ENCODE measurements around the gene SLC25A27. TPM values are rescaled to one million over a fixed set of nuclear protein-coding genes. Genes with fewer than 3 reads are reported as not detected.

The SLC25A27 gene
- not detected for polyA plus RNA-seq (2012; ENCODE audit: low read depth, missing spikeins)

DNA sequence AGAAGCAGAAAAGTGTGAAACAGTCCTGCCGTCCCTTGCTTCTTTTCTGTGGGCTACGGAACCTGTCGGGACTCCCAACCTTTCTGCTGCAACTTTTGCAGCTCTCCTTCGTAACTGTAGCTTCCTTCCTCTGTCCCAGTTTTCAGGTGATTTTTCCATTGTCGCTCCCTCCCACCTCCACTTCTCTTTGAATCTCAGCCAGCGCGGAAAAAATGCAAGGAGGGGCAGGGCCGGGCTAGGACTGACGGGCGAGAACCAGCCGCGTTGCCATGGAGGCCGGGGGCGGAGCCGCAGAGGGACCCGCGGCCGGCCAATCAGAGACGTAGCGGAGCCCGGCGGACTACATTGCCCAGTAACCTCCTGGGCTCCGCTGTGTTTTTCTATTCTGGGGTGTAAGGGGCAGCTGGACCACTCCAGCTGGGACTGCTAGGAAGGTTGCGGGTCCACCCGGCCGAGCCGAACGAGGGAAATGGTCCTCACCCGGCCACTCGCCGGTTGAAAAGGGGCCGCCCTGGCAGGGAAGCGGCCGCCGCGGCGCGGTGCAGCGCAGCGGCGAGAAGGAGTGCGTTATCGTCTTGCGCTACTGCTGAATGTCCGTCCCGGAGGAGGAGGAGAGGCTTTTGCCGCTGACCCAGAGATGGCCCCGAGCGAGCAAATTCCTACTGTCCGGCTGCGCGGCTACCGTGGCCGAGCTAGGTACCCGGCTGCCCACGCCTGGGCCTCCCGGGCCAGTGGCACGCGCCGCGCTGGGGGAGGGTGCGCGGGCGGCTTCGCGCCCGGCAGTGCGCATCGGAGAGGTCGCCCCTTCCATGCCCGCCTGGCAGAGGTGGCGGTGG is at the start of gene SLC25A27, which contains the start of gene CYP39A1:
SLC25A27 (plus strand) TSS at position 373 of the 836 bp plus-strand sequence; CDS start at position 591, 218 bp downstream.
CYP39A1 (minus strand) TSS at position 216 of the 836 bp plus-strand sequence. CDS start 236 bp downstream, outside the sequence.
- DNase-seq (ENCODE audit: insufficient read length, low spot score): peak; percentile 72
- peak; percentile 35 for FAIRE-seq
- TF ChIP-seq POU2F2 (IDR thresholded peaks at IDR 0.05; ENCODE audit: low read depth, low read length) (no peak), TAF1 (IDR thresholded peaks at IDR 0.05; ENCODE audit: low read depth, low read length) (no peak), PAX5 (IDR thresholded peaks at IDR 0.05; ENCODE audit: insufficient read depth, low read length, severe bottlenecking) (no peak), POLR2A (IDR thresholded peaks at IDR 0.05; ENCODE audit: low read depth, low read length) (no peak), SPI1 (IDR thresholded peaks at IDR 0.05; ENCODE audit: low read depth, low read length) (no peak), POLR2AphosphoS5 (IDR thresholded peaks at IDR 0.05; ENCODE audit: low read depth, low read length) (no peak)

- no peak for FAIRE-seq
- no peak for DNase-seq (ENCODE audit: insufficient read length, low spot score)
- TF ChIP-seq POLR2A (IDR thresholded peaks at IDR 0.05; ENCODE audit: low read depth, low read length) (no peak), SPI1 (IDR thresholded peaks at IDR 0.05; ENCODE audit: low read depth, low read length) (peak; percentile 26; the same call in 1 of the 2 replicates)
Observed at GRCh38 chr6:46605091-46605797, 47.5 kb upstream of the SLC25A27 start.

- no peak for DNase-seq (ENCODE audit: insufficient read length, low spot score)
Observed at GRCh38 chr6:46606338-46606737, 46.4 kb upstream of the SLC25A27 start.

DNA sequence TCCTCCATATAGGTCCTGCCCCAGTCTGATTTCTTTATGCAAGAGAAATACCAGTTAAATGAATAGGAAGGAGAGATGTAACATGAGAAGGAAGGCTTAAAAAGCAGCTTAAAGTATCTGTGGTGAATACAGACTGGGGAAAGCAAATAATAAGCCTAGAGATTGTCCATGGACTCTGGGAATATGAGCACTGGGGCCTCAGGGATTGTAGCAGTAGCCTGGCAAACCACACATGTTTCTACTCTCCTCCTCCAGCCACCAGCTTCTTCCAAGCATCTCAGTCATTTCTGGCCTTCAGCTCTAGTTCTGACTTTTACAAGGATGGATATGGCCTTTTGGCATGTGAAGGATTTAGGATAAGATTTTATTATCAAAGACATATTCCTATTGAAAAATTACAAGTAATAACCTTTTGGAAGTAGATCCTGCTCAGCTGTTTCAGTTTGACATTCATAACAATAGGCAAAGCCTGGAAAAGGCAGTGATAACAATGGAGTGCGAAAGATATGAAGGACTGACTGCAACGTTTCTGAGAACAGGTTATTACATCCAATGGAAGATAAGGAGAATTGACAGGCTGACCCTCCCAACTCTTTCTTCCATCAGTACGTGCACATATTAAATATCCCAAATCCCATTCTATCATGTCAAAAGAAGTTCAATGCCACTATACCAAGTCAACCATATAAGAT is 41.8 kb upstream of the SLC25A27 start:
- DNase-seq (ENCODE audit: insufficient read length, low spot score): no peak
- TF ChIP-seq POU2F2 (IDR thresholded peaks at IDR 0.05; ENCODE audit: low read depth, low read length): no peak
- TF ChIP-seq POLR2A (IDR thresholded peaks at IDR 0.05; ENCODE audit: low read depth, low read length): no peak
- no peak for TF ChIP-seq POLR2AphosphoS5 (IDR thresholded peaks at IDR 0.05; ENCODE audit: low read depth, low read length)
- no peak for TF ChIP-seq PAX5 (IDR thresholded peaks at IDR 0.05; ENCODE audit: insufficient read depth, low read length, severe bottlenecking)
- TF ChIP-seq TAF1 (IDR thresholded peaks at IDR 0.05; ENCODE audit: low read depth, low read length): no peak
- no peak for TF ChIP-seq SPI1 (IDR thresholded peaks at IDR 0.05; ENCODE audit: low read depth, low read length)
- no peak for FAIRE-seq

More at GRCh38 chr6:46606338-46606737, 46.4 kb upstream of the SLC25A27 start:
- no peak for FAIRE-seq
- TF ChIP-seq POLR2A (IDR thresholded peaks at IDR 0.05; ENCODE audit: low read depth, low read length) (no peak), PAX5 (IDR thresholded peaks at IDR 0.05; ENCODE audit: insufficient read depth, low read length, severe bottlenecking) (no peak), SPI1 (IDR thresholded peaks at IDR 0.05; ENCODE audit: low read depth, low read length) (no peak), POLR2AphosphoS5 (IDR thresholded peaks at IDR 0.05; ENCODE audit: low read depth, low read length) (no peak)

GRCh38 chr6:46612645-46613044 is 40.1 kb upstream of the SLC25A27 start:
- no peak for FAIRE-seq
- DNase-seq (ENCODE audit: insufficient read length, low spot score): no peak
- TF ChIP-seq POLR2A (IDR thresholded peaks at IDR 0.05; ENCODE audit: low read depth, low read length) (no peak), PAX5 (IDR thresholded peaks at IDR 0.05; ENCODE audit: insufficient read depth, low read length, severe bottlenecking) (no peak), SPI1 (IDR thresholded peaks at IDR 0.05; ENCODE audit: low read depth, low read length) (no peak), POLR2AphosphoS5 (IDR thresholded peaks at IDR 0.05; ENCODE audit: low read depth, low read length) (no peak), POU2F2 (IDR thresholded peaks at IDR 0.05; ENCODE audit: low read depth, low read length) (no peak), TAF1 (IDR thresholded peaks at IDR 0.05; ENCODE audit: low read depth, low read length) (no peak)

DNA sequence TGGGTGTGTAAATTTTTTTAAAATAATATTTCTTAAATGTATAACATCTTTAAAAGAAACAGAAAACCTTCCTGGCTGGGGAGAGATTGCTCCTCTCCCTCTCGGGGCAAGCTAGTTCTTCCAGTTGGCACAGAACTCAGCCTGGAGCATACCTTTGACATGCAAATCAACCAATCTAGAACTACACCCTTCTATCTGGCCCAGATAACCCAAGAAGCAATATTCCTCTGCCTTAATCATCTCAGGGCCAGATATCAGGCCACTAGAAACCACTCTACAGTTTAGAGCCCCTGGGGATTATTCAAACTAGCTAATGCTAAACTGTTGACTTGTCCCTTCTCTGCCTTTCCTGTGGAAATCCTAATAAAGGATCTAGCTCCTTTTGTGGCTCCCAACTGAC is 34.0 kb upstream of the SLC25A27 start:
- TF ChIP-seq PAX5 (IDR thresholded peaks at IDR 0.05; ENCODE audit: insufficient read depth, low read length, severe bottlenecking) (no peak), POLR2A (IDR thresholded peaks at IDR 0.05; ENCODE audit: low read depth, low read length) (no peak), SPI1 (IDR thresholded peaks at IDR 0.05; ENCODE audit: low read depth, low read length) (no peak), POLR2AphosphoS5 (IDR thresholded peaks at IDR 0.05; ENCODE audit: low read depth, low read length) (no peak), TAF1 (IDR thresholded peaks at IDR 0.05; ENCODE audit: low read depth, low read length) (no peak), POU2F2 (IDR thresholded peaks at IDR 0.05; ENCODE audit: low read depth, low read length) (no peak)
- DNase-seq (ENCODE audit: insufficient read length, low spot score) (no peak), FAIRE-seq (no peak)

DNA sequence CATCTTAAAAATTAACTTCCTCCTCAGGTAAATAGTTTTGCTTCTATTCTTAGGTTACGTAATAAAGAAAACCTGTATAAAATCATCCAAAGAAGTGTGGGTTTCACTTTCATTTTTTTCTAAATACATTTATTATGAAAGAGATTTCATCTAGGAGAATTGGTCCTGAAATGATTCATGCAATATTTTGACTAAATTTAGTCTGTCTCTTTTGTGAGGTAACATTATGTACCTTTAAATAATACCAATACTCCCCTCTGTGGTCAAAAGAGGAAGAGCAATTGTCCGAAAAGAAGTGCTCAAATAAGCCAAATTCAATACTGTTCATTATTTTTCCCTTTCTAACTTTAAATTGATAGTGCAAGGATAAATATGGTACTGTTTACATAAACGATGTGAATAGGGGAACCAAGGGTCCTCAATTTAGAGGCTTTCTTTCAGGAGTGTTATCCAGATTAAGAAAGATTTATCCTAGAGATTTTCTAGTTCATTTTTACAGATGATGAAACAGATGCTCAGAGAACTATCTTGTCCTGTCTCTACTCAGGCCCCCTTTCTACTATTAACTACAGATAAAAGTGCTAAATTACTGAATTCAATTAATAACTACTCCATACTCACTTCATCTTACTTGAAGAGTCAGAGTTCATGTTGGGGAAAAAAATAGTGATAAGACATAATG is 26.4 kb upstream of the SLC25A27 start:
- no peak for DNase-seq (ENCODE audit: insufficient read length, low spot score)
- no peak for TF ChIP-seq PAX5 (IDR thresholded peaks at IDR 0.05; ENCODE audit: insufficient read depth, low read length, severe bottlenecking)
- TF ChIP-seq POLR2A (IDR thresholded peaks at IDR 0.05; ENCODE audit: low read depth, low read length): no peak
- TF ChIP-seq TAF1 (IDR thresholded peaks at IDR 0.05; ENCODE audit: low read depth, low read length): no peak
- peak; percentile 26; the same call in 1 of the 2 replicates for TF ChIP-seq SPI1 (IDR thresholded peaks at IDR 0.05; ENCODE audit: low read depth, low read length)
- TF ChIP-seq POLR2AphosphoS5 (IDR thresholded peaks at IDR 0.05; ENCODE audit: low read depth, low read length): no peak
- no peak for FAIRE-seq

- DNase-seq (ENCODE audit: insufficient read length, low spot score) (no peak), FAIRE-seq (no peak)
- TF ChIP-seq POU2F2 (IDR thresholded peaks at IDR 0.05; ENCODE audit: low read depth, low read length): no peak
- no peak for TF ChIP-seq TAF1 (IDR thresholded peaks at IDR 0.05; ENCODE audit: low read depth, low read length)
- TF ChIP-seq POLR2A (IDR thresholded peaks at IDR 0.05; ENCODE audit: low read depth, low read length): no peak
- TF ChIP-seq SPI1 (IDR thresholded peaks at IDR 0.05; ENCODE audit: low read depth, low read length): no peak
Observed at GRCh38 chr6:46626976-46627375, 25.8 kb upstream of the SLC25A27 start.

Measured in GM12891 (cell line).